K562 (cell line): Measurements from ENCODE around the gene B4GALNT4. TPM values are rescaled to one million over a fixed set of nuclear protein-coding genes. Genes with fewer than 3 reads are reported as not detected.
A peak's percentile ranks its signal among the peaks of the same experiment; 100 is the strongest.

Experiments used
- ATAC-seq: fragments of 200-7000 bp; cut with Tn5 transposase; 3 replicates; pipeline ENCODE4 v1.9.1; 2020; ENCODE audit warnings: moderate library complexity
- BruUV-seq: library from RNA; stranded (reverse); fragments of 400-500 nt; replicated peaks from 2 replicates; lab custom pipeline; 2021; lab: Mats Ljungman, UMichigan
- CTCF ChIA-PET: fragments of 300-600 bp; formaldehyde crosslinking; extraction: SDS; loops from one replicate; lab custom pipeline; 2021; ENCODE audit warnings: low intra/inter-chr PET ratio; lab: Yijun Ruan, JAX
- POLR2A ChIA-PET: fragments of 300-600, 350-650 bp; sonication (Branson Sonifier 250); formaldehyde crosslinking; extraction: SDS; loops from one replicate; lab custom pipeline; 2021; ENCODE audit warnings: antibody characterized with exemption, inconsistent platforms; lab: Yijun Ruan, JAX
- DNase-seq, 4 experiments: peaks; one replicate each; pipeline versions ENCODE4 v3.0.0 to v3.0.0-alpha.2; 2011 to 2018; ENCODE audit warnings: low spot score in 3 of 4, mixed read lengths in 3 of 4; ENCODE audit errors: extremely low read depth in 1 of 4
- FAIRE-seq: peaks from 2 replicates; lab custom pipeline; 2011; peaks lifted over from hg19 to GRCh38; lab: Jason Lieb, UNC
- H2AFZ ChIP-seq: 2 replicates; pipeline ENCODE4 v1.6.0; 2011; ENCODE audit warnings: low read depth, low read length, control low read depth, inconsistent platforms
- H3K27ac ChIP-seq: fragments of 200-600 bp; 3 replicates; pipeline ENCODE4 v1.8.0; 2011; ENCODE audit warnings: low read depth, mild to moderate bottlenecking, control low read depth, inconsistent platforms, low read length, moderate library complexity, mixed read lengths; ENCODE audit errors: extremely low read depth
- H3K27me3 ChIP-seq, 2 experiments: fragments of 300-600 bp in 1 of 2; 2 replicates in 1 of 2; 3 replicates in 1 of 2; pipeline versions ENCODE4 v1.6.0 to v1.8.0; 2011; ENCODE audit warnings: inconsistent platforms in 2 of 2, low read length in 2 of 2, mild to moderate bottlenecking in 1 of 2, mixed read lengths in 1 of 2, moderate library complexity in 1 of 2; ENCODE audit not compliant: control insufficient read depth in 2 of 2, insufficient read depth in 2 of 2
- H3K36me3 ChIP-seq: fragments of 300-600 bp; 3 replicates; pipeline ENCODE4 v1.8.0; 2011; ENCODE audit warnings: mild to moderate bottlenecking, low read length, inconsistent platforms; ENCODE audit not compliant: control insufficient read depth, insufficient read depth
- H3K4me1 ChIP-seq, 2 experiments: fragments of 200-600 bp in 1 of 2; replicated peaks in 1 of 2; 2 replicates in 1 of 2; 3 replicates in 1 of 2; pipeline versions ENCODE4 v1.5.1 to v1.8.0; 2011; ENCODE audit warnings: inconsistent platforms in 2 of 2, low read length in 2 of 2, mild to moderate bottlenecking in 1 of 2, mixed read lengths in 1 of 2, moderate library complexity in 1 of 2; ENCODE audit not compliant: control insufficient read depth in 2 of 2, insufficient read depth in 2 of 2
- H3K4me2 ChIP-seq: 2 replicates; pipeline ENCODE4 v1.6.1; 2011; ENCODE audit warnings: low read length, control low read depth, inconsistent platforms, mixed read lengths; ENCODE audit not compliant: insufficient read depth
- H3K4me3 ChIP-seq: fragments of 200-600 bp; sonication (generic), shearing (Covaris generic); 2 replicates; pipeline ENCODE4 v1.5.1; 2016; ENCODE audit warnings: control low read depth, inconsistent platforms
- H3K79me2 ChIP-seq: fragments of 200-600 bp; 3 replicates; pipeline ENCODE4 v1.8.0; 2011; ENCODE audit warnings: low read length, inconsistent platforms; ENCODE audit not compliant: control insufficient read depth, insufficient read depth
- H3K9ac ChIP-seq, 2 experiments: 2 replicates each; pipeline versions ENCODE4 v1.6.0 to v1.6.1; 2011; ENCODE audit warnings: low read depth in 2 of 2, low read length in 2 of 2, control low read depth in 1 of 2, inconsistent platforms in 1 of 2, mild to moderate bottlenecking in 1 of 2, mixed read lengths in 1 of 2; ENCODE audit not compliant: insufficient read depth in 1 of 2
- H3K9me1 ChIP-seq: one replicate; pipeline ENCODE4 v1.6.0; 2011; ENCODE audit warnings: inconsistent platforms, mild to moderate bottlenecking, low read length, moderate library complexity; ENCODE audit not compliant: control insufficient read depth, insufficient read depth
- H3K9me3 ChIP-seq: replicated peaks from 2 replicates; pipeline ENCODE4 v1.5.1; 2011; ENCODE audit warnings: low read depth, low read length, inconsistent platforms; ENCODE audit not compliant: control insufficient read depth, insufficient read depth
- H4K20me1 ChIP-seq: replicated peaks from 2 replicates; pipeline ENCODE4 v1.6.1; 2011; ENCODE audit warnings: low read length, inconsistent platforms, mixed read lengths; ENCODE audit not compliant: control insufficient read depth, insufficient read depth
- ILF3 ChIP-seq: fragments of 450-650 bp; IDR thresholded peaks from 2 replicates; pipeline ENCODE4 v1.6.1; 2018; ENCODE audit warnings: antibody characterized with exemption, mild to moderate bottlenecking, moderate library complexity, borderline replicate concordance
- MTA1 ChIP-seq: fragments of 450-650 bp; IDR thresholded peaks from 2 replicates; pipeline ENCODE4 v1.6.1; 2017; ENCODE audit warnings: borderline replicate concordance
- POLR2A ChIP-seq: fragments of 450-650 bp; conservative IDR thresholded peaks from 2 replicates; pipeline ENCODE4 v1.6.1; 2016
- ZFP30 ChIP-seq: fragments of 250-450 bp; sonication (Bioruptor Pico); IDR thresholded peaks from 2 replicates; pipeline ENCODE4 v1.8.0; 2022; ENCODE audit warnings: moderate library complexity, mild to moderate bottlenecking, inconsistent platforms, borderline replicate concordance
- WGBS: fragments of 100-300 bp; shearing (Covaris generic); methylation state at CpG from one replicate; pipeline ENCODE4 v1.1.6; 2016; ENCODE audit warnings: low coverage, mixed read lengths; ENCODE audit not compliant: insufficient coverage; ENCODE audit errors: missing lambda C conversion rate; 5-methylcytosine and 5-hydroxymethylcytosine counted together
- in situ Hi-C: fragments of 300-500 bp; cut with MboI; formaldehyde crosslinking; loops from 4 replicates; pipeline ENCODE4 v1.15.0; 2018; ENCODE audit warnings: inconsistent platforms, mixed read lengths
- intact Hi-C: fragments of 100-400 bp; cut with micrococcal nuclease; formaldehyde crosslinking; loops from 2 replicates; pipeline ENCODE4 v1.14.2; 2022
- polyA plus RNA-seq, 8 experiments: library from polyadenylated mRNA; depleted of rRNA in 4 of 8; stranded (reverse) in 5 of 8; unstranded in 3 of 8; fragments of >200 nt; fragmentation: Nextera tagmentation in 2 of 8; fragmentation: Illumina TruSeq in 1 of 8; extraction: Ambion mirVana in 2 of 8; extraction: Trizol in 1 of 8; gene quantifications; 2 replicates each; pipeline versions ENCODE4 v1.2.1 to v1.2.3, GENCODE V29; 2011 to 2014; ENCODE audit warnings: inconsistent platforms in 1 of 8, missing spikeins in 1 of 8
- total RNA-seq, 7 experiments: library from RNA; depleted of rRNA in 6 of 7; stranded (reverse); fragments of >200 nt in 6 of 7; fragmentation: Illumina TruSeq in 2 of 7; extraction: Trizol in 2 of 7; gene quantifications; 2 replicates each; pipeline versions ENCODE4 v1.2.1 to v1.2.3, GENCODE V29; 2011 to 2021; ENCODE audit warnings: low replicate concordance in 1 of 7
- TF ChIP-seq, protein P1 (sequence below): sonication (generic); formaldehyde crosslinking; IDR thresholded peaks from 2 replicates; pipeline ENCODE4 v1.9.0; 2022; ENCODE audit warnings: mild to moderate bottlenecking, missing genetic modification reagents

B4GALNT4 gene
- total and polyA plus RNA-seq, 9 of the 15 experiments (the other 6 are each of a cell fraction or from before 2014, with no cell fraction given): 0.20 to 37.1 (median 10.8) TPM; not detected in 1

- H3K36me3 ChIP-seq: no peaks in the 10 kb centered on the region
- ChIA-PET CTCF (no interaction called here), POLR2A (no interaction called here)
- H3K4me3 ChIP-seq: no peak overlapping the region
- FAIRE-seq (no peak), DNase-seq (no peak), ATAC-seq (no peak)
- H3K27ac ChIP-seq: no peak overlapping the region
- peak overlapping the region in 1 of 2 experiments; percentile 75; a peak in 2 of 4 replicates for H3K9ac ChIP-seq
- BruUV-seq: no TSS peak
- no peak for TF ChIP-seq ILF3
- TF ChIP-seq, protein P1, sequence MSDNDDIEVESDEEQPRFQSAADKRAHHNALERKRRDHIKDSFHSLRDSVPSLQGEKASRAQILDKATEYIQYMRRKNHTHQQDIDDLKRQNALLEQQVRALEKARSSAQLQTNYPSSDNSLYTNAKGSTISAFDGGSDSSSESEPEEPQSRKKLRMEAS (CRISPR knock-in tag): 0 out of 2 replicates have a peak, but pooled peaks have one; percentile 8
- TF ChIP-seq ZFP30 (CRISPR knock-in tag): no peak
- peak; percentile 38; the same call in 1 of the 2 replicates for TF ChIP-seq MTA1
- TF ChIP-seq POLR2A: no peak
- no peaks in the 10 kb centered on the region for H3K79me2 ChIP-seq
- peaks cover 5 to 58% of the 10 kb centered on the region in 2 experiments for H3K4me1 ChIP-seq
- no peaks in the 10 kb centered on the region for H3K9me3 ChIP-seq
- WGBS: 12% methylated on average over 7 of the region's 14 CpGs
- no peaks in the 10 kb centered on the region for H3K27me3 ChIP-seq
- no peak overlapping the region for H3K4me2 ChIP-seq
- intact Hi-C loops: no loop called here
- no peaks in the 10 kb centered on the region for H4K20me1 ChIP-seq
- in situ Hi-C loops: no loop called here
- no peaks in the 10 kb centered on the region for H3K9me1 ChIP-seq
- no peak overlapping the region for H2AFZ ChIP-seq
Measured at GRCh38 chr11:413120-414081, 44.1 kb downstream of the B4GALNT4 start.
